Measurements from ENCODE around the gene BTN1A1.
"Not testable (repeated sequence)": the region's sequence is repeated elsewhere in the genome, so short reads cannot be mapped to it uniquely, and the experiment has no call there.

The BTN1A1 gene, protein sequence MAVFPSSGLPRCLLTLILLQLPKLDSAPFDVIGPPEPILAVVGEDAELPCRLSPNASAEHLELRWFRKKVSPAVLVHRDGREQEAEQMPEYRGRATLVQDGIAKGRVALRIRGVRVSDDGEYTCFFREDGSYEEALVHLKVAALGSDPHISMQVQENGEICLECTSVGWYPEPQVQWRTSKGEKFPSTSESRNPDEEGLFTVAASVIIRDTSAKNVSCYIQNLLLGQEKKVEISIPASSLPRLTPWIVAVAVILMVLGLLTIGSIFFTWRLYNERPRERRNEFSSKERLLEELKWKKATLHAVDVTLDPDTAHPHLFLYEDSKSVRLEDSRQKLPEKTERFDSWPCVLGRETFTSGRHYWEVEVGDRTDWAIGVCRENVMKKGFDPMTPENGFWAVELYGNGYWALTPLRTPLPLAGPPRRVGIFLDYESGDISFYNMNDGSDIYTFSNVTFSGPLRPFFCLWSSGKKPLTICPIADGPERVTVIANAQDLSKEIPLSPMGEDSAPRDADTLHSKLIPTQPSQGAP

DNA sequence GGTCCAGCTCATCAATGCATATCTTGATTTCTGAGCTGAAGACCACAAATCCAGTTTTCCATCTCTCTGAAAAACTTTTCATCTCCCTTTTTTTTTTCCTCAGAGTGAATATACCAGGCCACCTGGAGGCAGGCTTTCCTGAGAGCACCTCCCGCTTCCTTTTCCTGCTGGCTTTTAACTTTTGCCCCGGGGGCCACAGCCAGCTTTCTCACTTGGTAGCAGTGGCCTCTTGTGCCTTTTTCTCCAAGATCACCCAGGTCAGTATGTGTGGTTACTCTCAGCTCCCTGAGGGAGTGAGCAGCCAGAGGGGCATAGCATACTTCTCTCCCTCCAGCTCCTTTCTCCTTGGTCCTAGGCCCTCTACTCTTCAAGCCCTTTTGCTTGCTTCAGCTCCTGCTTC lies at the start of gene BTN1A1:
Gene BTN1A1 (plus strand): TSS at position 202 of the 400 bp plus-strand sequence. CDS start 984 bp downstream, outside the sequence.
- Histone ChIP-seq H3K27ac (ENCODE audit: low read depth, low read length) (no peak within 1 kb of the TSS), H3K36me3 (ENCODE audit: control insufficient read depth in 5 of 5, insufficient read depth in 5 of 5, low read length in 5 of 5) (no peaks in the 10 kb centered on the region), H3K27me3 (ENCODE audit: control insufficient read depth in 5 of 5, insufficient read depth in 4 of 5, low read length in 5 of 5) (peaks cover 4 to 12% (median 11%) of the 10 kb centered on the region in 5 donors), H3K9ac (ENCODE audit: low read length in 5 of 5) (no peak within 1 kb of the TSS), H3K4me3 (ENCODE audit: low read depth in 1 of 5, low read length in 5 of 5) (no peak within 1 kb of the TSS), H3K4me1 (ENCODE audit: control insufficient read depth in 5 of 5, insufficient read depth in 5 of 5, low read length in 5 of 5) (peaks cover 0 to 12% (median 10%) of the 10 kb centered on the region in 5 donors), H3K9me3 (ENCODE audit: control insufficient read depth in 5 of 5, low read length in 5 of 5) (no peaks in the 10 kb centered on the region)

DNA sequence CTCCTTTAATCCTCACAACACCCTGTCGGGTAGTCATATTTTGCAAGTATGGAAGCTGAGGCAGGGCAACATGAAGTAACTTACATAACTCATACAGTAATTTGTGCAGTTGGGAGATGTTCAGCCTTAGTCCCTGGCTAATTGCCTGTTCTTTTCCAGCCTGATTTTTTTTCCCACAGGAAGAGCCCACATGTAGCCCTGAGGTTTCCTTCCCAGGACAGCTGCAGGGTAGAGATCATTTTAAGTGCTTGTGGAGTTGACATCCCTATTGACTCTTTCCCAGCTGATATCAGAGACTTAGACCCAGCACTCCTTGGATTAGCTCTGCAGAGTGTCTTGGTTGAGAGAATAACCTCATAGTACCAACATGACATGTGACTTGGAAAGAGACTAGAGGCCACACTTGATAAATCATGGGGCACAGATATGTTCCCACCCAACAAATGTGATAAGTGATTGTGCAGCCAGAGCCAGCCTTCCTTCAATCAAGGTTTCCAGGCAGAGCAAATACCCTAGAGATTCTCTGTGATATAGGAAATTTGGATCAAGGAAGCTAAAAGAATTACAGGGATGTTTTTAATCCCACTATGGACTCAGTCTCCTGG lies 47.4 kb upstream of the BTN1A1 start:
- Histone ChIP-seq H3K4me3 (ENCODE audit: low read depth in 1 of 5, low read length in 5 of 5) (no peak overlapping the region), H3K9me3 (ENCODE audit: control insufficient read depth in 5 of 5, low read length in 5 of 5) (no peaks in the 10 kb centered on the region), H3K9ac (ENCODE audit: low read length in 5 of 5) (no peak overlapping the region), H3K27me3 (ENCODE audit: control insufficient read depth in 5 of 5, insufficient read depth in 4 of 5, low read length in 5 of 5) (no peaks in the 10 kb centered on the region), H3K36me3 (ENCODE audit: control insufficient read depth in 5 of 5, insufficient read depth in 5 of 5, low read length in 5 of 5) (peaks cover 0 to 42% (median 15%) of the 10 kb centered on the region in 5 donors), H3K4me1 (ENCODE audit: control insufficient read depth in 5 of 5, insufficient read depth in 5 of 5, low read length in 5 of 5) (peaks cover 0 to 18% (median 8%) of the 10 kb centered on the region in 5 donors), H3K27ac (ENCODE audit: low read depth, low read length) (no peak overlapping the region)

DNA sequence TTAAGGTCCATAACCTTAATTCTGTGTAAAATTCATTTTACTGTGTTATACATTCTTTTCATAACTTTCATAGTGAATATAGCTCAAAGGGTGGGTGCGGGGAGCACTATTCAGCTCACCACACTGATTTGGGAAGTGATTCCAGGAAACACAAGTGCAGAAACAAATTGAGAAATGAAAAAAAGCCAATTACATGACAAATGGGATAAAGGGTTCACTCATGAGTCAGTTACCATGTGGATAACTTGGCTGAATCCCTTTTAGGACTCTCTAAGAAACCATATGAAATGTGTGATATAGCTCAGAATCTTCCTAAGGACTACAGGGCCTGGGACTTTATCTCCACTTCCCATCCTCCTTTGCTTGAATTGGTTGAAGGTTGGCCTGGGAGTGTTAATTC lies 45.5 kb upstream of the BTN1A1 start:
- H3K27ac ChIP-seq (ENCODE audit: low read depth, low read length), result no peak overlapping the region

DNA sequence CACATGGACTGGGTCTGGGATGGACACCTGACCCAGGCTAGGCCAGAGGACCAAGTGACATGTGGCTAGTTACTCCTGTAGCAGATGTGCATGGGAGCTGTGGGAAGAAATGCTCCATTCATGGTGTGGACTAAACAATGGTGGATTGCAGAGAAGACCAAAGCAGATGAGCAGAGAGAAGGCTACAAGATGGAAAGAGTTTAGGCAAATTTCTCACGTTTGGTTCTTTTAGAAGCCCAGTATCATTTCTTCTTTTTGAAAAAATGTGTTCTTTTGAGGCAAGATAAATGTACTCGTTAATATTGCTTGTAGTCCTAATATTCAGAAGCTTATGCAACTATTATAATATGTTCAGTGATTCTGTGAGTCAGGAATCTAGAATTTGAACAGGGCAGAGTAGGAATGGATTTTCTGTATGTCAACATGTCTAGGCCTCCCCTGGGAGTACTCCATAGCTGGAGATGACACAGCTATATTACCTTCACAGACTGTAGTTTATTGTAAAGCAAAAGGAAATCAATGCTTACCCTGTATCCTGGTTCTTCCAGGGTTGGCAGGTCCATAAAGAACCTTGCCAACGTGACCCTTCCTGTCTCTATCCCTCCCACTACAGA lies 44.6 kb upstream of the BTN1A1 start:
- no peaks in the 10 kb centered on the region for H3K9me3 ChIP-seq (ENCODE audit: control insufficient read depth in 5 of 5, low read length in 5 of 5)
- H3K27me3 ChIP-seq (ENCODE audit: control insufficient read depth in 5 of 5, insufficient read depth in 4 of 5, low read length in 5 of 5), result no peaks in the 10 kb centered on the region
- H3K9ac ChIP-seq (ENCODE audit: low read length in 5 of 5), result no peak overlapping the region
- no peak overlapping the region for H3K27ac ChIP-seq (ENCODE audit: low read depth, low read length)
- peaks cover 0 to 31% (median 11%) of the 10 kb centered on the region in 5 donors for H3K36me3 ChIP-seq (ENCODE audit: control insufficient read depth in 5 of 5, insufficient read depth in 5 of 5, low read length in 5 of 5)
- peaks cover 4 to 43% (median 27%) of the 10 kb centered on the region in 5 donors for H3K4me1 ChIP-seq (ENCODE audit: control insufficient read depth in 5 of 5, insufficient read depth in 5 of 5, low read length in 5 of 5)
- H3K4me3 ChIP-seq (ENCODE audit: low read depth in 1 of 5, low read length in 5 of 5), result no peak overlapping the region

More for the DNA sequence above, 45.5 kb upstream of the BTN1A1 start:
- Histone ChIP-seq H3K27me3 (ENCODE audit: control insufficient read depth in 5 of 5, insufficient read depth in 4 of 5, low read length in 5 of 5) (no peaks in the 10 kb centered on the region), H3K9me3 (ENCODE audit: control insufficient read depth in 5 of 5, low read length in 5 of 5) (no peaks in the 10 kb centered on the region), H3K4me3 (ENCODE audit: low read depth in 1 of 5, low read length in 5 of 5) (no peak overlapping the region), H3K9ac (ENCODE audit: low read length in 5 of 5) (no peak overlapping the region), H3K4me1 (ENCODE audit: control insufficient read depth in 5 of 5, insufficient read depth in 5 of 5, low read length in 5 of 5) (peaks cover 4 to 35% (median 21%) of the 10 kb centered on the region in 5 donors), H3K36me3 (ENCODE audit: control insufficient read depth in 5 of 5, insufficient read depth in 5 of 5, low read length in 5 of 5) (peaks cover 0 to 31% (median 11%) of the 10 kb centered on the region in 5 donors)

DNA sequence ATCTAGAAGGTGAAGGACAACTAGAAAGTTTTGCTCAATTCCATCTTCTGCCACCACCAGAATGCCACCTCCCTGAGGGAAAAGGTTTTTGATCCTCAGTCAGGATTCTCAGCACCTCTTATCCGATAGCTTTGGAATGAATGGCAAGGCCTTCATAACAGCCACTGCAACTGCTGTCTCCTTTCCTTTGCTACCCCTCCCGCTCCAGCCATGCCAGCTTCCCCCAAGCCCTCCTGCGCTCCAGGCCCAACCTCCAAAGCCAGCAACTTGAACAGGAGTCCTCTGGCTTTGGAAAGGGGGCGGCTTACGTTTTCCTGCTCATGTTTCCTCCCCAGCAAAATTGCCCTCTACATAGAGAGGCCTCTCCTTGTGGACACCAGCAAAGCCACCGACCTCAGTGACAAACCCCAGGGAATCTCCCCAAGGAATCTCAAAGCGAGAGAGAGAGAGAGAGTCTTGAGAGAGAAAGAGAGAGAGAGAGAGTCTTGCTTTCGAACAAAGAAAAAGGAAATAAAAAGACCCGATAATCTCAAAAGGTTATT lies 42.8 kb upstream of the BTN1A1 start:
- H3K27ac ChIP-seq (ENCODE audit: low read depth, low read length), result peak overlapping the region; percentile 96
- H3K9ac ChIP-seq (ENCODE audit: low read length in 5 of 5), result peak overlapping the region in 4 of 5 donors; percentile 91 to 95 (median 94)
- H3K4me3 ChIP-seq (ENCODE audit: low read depth in 1 of 5, low read length in 5 of 5), result peak overlapping the region; percentile 94 to 97 (median 96)
- H3K4me1 ChIP-seq (ENCODE audit: control insufficient read depth in 5 of 5, insufficient read depth in 5 of 5, low read length in 5 of 5), result peaks cover 4 to 53% (median 38%) of the 10 kb centered on the region in 5 donors
- H3K9me3 ChIP-seq (ENCODE audit: control insufficient read depth in 5 of 5, low read length in 5 of 5), result no peaks in the 10 kb centered on the region
- H3K36me3 ChIP-seq (ENCODE audit: control insufficient read depth in 5 of 5, insufficient read depth in 5 of 5, low read length in 5 of 5), result peaks cover 0 to 28% (median 18%) of the 10 kb centered on the region in 5 donors
- H3K27me3 ChIP-seq (ENCODE audit: control insufficient read depth in 5 of 5, insufficient read depth in 4 of 5, low read length in 5 of 5), result no peaks in the 10 kb centered on the region

DNA sequence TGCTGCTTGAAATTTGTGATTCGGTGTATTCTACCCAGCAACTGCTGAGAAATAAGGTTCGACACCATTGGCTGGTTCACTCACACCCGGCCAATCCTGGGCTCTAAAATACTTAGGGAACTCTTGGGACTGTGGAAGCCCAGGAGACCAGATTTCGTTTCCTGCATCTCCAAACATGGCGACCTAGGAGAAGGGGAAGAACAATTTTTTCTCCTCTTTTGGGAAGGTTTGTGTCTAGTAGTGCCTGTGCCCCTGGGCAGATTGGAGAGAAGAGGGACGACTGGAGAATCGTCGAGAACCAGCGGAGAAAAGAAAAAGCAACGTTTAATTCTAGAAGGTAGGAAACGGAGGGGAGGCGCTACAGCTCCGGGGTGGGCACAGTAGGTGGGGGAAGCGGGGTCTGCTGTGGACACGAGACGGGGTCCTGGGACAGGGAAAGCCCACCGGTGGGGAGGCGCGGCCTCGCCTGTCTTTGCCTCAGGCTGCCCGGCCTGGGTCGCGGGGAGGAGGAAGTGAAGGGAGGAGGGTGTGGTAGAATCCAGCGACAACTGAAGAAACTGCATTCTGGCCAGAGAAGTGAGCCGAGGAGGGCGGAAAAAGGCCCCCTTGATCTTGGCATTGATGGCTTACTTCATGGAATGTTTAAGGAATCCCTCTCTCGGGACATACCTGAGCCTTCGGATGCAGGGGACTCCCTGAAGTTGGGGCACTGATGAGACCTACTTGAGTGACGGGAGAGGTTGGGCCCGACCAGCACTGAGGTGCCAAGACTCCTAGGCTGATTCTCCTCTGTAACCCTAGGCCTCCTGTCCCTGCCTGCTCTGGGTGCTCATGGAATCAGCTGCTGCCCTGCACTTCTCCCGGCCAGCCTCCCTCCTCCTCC lies 42.1 kb upstream of the BTN1A1 start, which contains the start of gene BTN2A1:
Gene BTN2A1 (plus strand): TSS at position 150 of the 883 bp plus-strand sequence. CDS start 682 bp downstream, at position 832.
- peaks cover 4 to 53% (median 38%) of the 10 kb centered on the region in 5 donors for H3K4me1 ChIP-seq (ENCODE audit: control insufficient read depth in 5 of 5, insufficient read depth in 5 of 5, low read length in 5 of 5)

DNA sequence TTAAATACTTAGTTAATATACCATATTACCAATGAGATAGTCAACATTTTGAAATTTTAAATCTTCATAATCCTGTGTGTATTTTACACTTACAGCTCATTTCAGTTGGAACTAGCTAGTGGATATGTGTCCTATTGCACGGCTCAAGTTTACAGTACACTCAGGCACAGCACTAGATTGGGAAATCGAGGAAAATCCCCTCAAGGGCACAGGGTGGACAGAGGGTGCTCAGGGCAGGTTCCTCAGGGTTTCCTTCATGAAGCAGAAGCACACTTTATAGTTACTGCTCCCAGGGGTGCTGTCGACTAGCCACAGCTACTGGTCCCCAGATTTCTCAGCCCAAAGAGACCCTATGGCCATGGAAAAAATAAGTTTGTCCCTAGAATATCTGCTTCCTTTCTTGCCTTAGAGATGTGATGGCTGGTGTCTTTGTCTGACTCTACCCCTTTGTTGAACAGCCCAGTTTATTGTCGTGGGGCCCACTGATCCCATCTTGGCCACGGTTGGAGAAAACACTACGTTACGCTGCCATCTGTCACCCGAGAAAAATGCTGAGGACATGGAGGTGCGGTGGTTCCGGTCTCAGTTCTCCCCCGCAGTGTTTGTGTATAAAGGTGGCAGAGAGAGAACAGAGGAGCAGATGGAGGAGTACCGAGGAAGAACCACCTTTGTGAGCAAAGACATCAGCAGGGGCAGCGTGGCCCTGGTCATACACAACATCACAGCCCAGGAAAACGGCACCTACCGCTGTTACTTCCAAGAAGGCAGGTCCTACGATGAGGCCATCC lies 40.9 kb upstream of the BTN1A1 start:
- Histone ChIP-seq H3K9ac (ENCODE audit: low read length in 5 of 5) (peak overlapping the region in 3 of 5 donors; percentile 43 to 91 (median 52)), H3K4me1 (ENCODE audit: control insufficient read depth in 5 of 5, insufficient read depth in 5 of 5, low read length in 5 of 5) (peaks cover 4 to 53% (median 38%) of the 10 kb centered on the region in 5 donors), H3K27ac (ENCODE audit: low read depth, low read length) (no peak overlapping the region), H3K9me3 (ENCODE audit: control insufficient read depth in 5 of 5, low read length in 5 of 5) (no peaks in the 10 kb centered on the region), H3K4me3 (ENCODE audit: low read depth in 1 of 5, low read length in 5 of 5) (peak overlapping the region in 4 of 5 donors; percentile 42 to 97 (median 72)), H3K27me3 (ENCODE audit: control insufficient read depth in 5 of 5, insufficient read depth in 4 of 5, low read length in 5 of 5) (no peaks in the 10 kb centered on the region), H3K36me3 (ENCODE audit: control insufficient read depth in 5 of 5, insufficient read depth in 5 of 5, low read length in 5 of 5) (peaks cover 7 to 46% (median 37%) of the 10 kb centered on the region in 5 donors)

More for the DNA sequence above, 42.1 kb upstream of the BTN1A1 start, which contains the start of gene BTN2A1:
- Histone ChIP-seq H3K9ac (ENCODE audit: low read length in 5 of 5) (peak within 1 kb of the TSS; percentile 91 to 99 (median 94)), H3K36me3 (ENCODE audit: control insufficient read depth in 5 of 5, insufficient read depth in 5 of 5, low read length in 5 of 5) (peaks cover 4 to 35% (median 25%) of the 10 kb centered on the region in 5 donors), H3K27ac (ENCODE audit: low read depth, low read length) (peak within 1 kb of the TSS; percentile 96), H3K27me3 (ENCODE audit: control insufficient read depth in 5 of 5, insufficient read depth in 4 of 5, low read length in 5 of 5) (no peaks in the 10 kb centered on the region), H3K9me3 (ENCODE audit: control insufficient read depth in 5 of 5, low read length in 5 of 5) (no peaks in the 10 kb centered on the region), H3K4me3 (ENCODE audit: low read depth in 1 of 5, low read length in 5 of 5) (peak within 1 kb of the TSS; percentile 94 to 97 (median 96))

DNA sequence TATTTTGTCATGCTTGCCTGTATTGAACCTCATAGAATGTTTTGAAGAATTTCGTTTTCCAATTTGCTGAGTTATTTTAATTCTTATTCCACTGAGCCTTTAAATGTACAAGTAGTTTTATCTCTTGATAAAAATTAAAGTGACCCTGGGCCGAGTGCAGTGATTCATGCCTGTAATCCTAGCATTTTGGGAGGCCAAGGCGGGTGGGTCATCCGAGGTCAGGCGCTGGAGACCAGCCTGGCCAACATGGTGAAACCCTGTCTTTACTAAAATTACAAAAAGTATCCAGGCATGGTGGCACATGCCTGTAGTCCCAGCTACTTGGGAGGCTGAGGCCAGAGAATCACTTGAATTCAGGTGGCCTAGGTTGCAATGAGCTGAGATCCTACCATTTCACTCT lies 38.8 kb upstream of the BTN1A1 start:
- not testable (repeated sequence) for H3K27ac ChIP-seq (ENCODE audit: low read depth, low read length); H3K27me3 ChIP-seq (ENCODE audit: control insufficient read depth in 5 of 5, insufficient read depth in 4 of 5, low read length in 5 of 5); H3K9ac ChIP-seq (ENCODE audit: low read length in 5 of 5); H3K9me3 ChIP-seq (ENCODE audit: control insufficient read depth in 5 of 5, low read length in 5 of 5)
- Histone ChIP-seq H3K36me3 (ENCODE audit: control insufficient read depth in 5 of 5, insufficient read depth in 5 of 5, low read length in 5 of 5) (peaks cover 17 to 68% (median 58%) of the 10 kb centered on the region in 5 donors), H3K4me3 (ENCODE audit: low read depth in 1 of 5, low read length in 5 of 5) (peak overlapping the region in 1 of 5 donors; percentile 28), H3K4me1 (ENCODE audit: control insufficient read depth in 5 of 5, insufficient read depth in 5 of 5, low read length in 5 of 5) (peaks cover 4 to 47% (median 38%) of the 10 kb centered on the region in 5 donors)
